NCI-H2171 treated with DMSO at 0.1 percent for 48 hours (cell line): ENCODE measurements around the gene MAN1C1.
A peak's percentile ranks its signal among the peaks of the same experiment; 100 is the strongest.
"Not testable (repeated sequence)": the region's sequence is repeated elsewhere in the genome, so short reads cannot be mapped to it uniquely, and the experiment has no call there.

Experiments used
- DNase-seq: peaks from one replicate; lab custom pipeline; 2025; lab: John Stamatoyannopoulos, UW

MAN1C1 gene

GRCh38 chr1:25657883-25658760 lies 41.5 kb downstream of the MAN1C1 start:
- DNase-seq: no peak

GRCh38 chr1:25658791-25659431 lies 42.3 kb downstream of the MAN1C1 start:
- no peak for DNase-seq

- no peak for DNase-seq
Observed at GRCh38 chr1:25661043-25661815, 44.6 kb downstream of the MAN1C1 start.

GRCh38 chr1:25662061-25662460 lies 45.5 kb downstream of the MAN1C1 start:
- DNase-seq: no peak

- DNase-seq: not testable (repeated sequence)
Observed at GRCh38 chr1:25662959-25663358, 46.4 kb downstream of the MAN1C1 start.

GRCh38 chr1:25664357-25665199 lies 48.0 kb downstream of the MAN1C1 start:
- DNase-seq: no peak

GRCh38 chr1:25666460-25666859 lies 49.9 kb downstream of the MAN1C1 start:
- no peak for DNase-seq

GRCh38 chr1:25668931-25669573 lies 52.5 kb downstream of the MAN1C1 start:
- DNase-seq: no peak

- no peak for DNase-seq
Observed at GRCh38 chr1:25669781-25670567, 53.4 kb downstream of the MAN1C1 start.

- DNase-seq: no peak
Observed at GRCh38 chr1:25671929-25672328, 55.3 kb downstream of the MAN1C1 start.

GRCh38 chr1:25672763-25673409 lies 56.3 kb downstream of the MAN1C1 start:
- DNase-seq: no peak

GRCh38 chr1:25673456-25673855 lies 56.9 kb downstream of the MAN1C1 start:
- no peak for DNase-seq

GRCh38 chr1:25673962-25674806 lies 57.6 kb downstream of the MAN1C1 start:
- DNase-seq: no peak

- no peak for DNase-seq
Observed at GRCh38 chr1:25674807-25675084, 58.2 kb downstream of the MAN1C1 start.

GRCh38 chr1:25675729-25676476 lies 59.3 kb downstream of the MAN1C1 start:
- no peak for DNase-seq

- peak; percentile 79 for DNase-seq
Observed at GRCh38 chr1:25676488-25676887, 59.9 kb downstream of the MAN1C1 start.

- no peak for DNase-seq
Observed at GRCh38 chr1:25677193-25677773, 60.7 kb downstream of the MAN1C1 start.

GRCh38 chr1:25679171-25679570 lies 62.6 kb downstream of the MAN1C1 start:
- DNase-seq: no peak
